Skeletal muscle tissue (tissue), 4 donors: Measurements from ENCODE around the gene TSPAN31. TPM values are rescaled to one million over a fixed set of nuclear protein-coding genes. Genes with fewer than 3 reads are reported as not detected.

Experiments used
- H3K27ac ChIP-seq: one replicate; pipeline ENCODE4 v1.7.0; 2013; ENCODE audit warnings: mild to moderate bottlenecking, low read depth, low read length, inconsistent platforms
- H3K27me3 ChIP-seq, 3 donors: one replicate each; pipeline ENCODE4 v1.7.0; 2013; ENCODE audit warnings: low read length in 3 of 3; ENCODE audit not compliant: control insufficient read depth in 3 of 3, insufficient read depth in 3 of 3
- H3K36me3 ChIP-seq, 3 donors: one replicate each; pipeline ENCODE4 v1.7.0; 2013; ENCODE audit warnings: low read length in 3 of 3; ENCODE audit not compliant: control insufficient read depth in 3 of 3, insufficient read depth in 3 of 3
- H3K4me1 ChIP-seq, 3 donors: one replicate each; pipeline ENCODE4 v1.7.0; 2013; ENCODE audit warnings: low read length in 3 of 3, mild to moderate bottlenecking in 3 of 3; ENCODE audit not compliant: control insufficient read depth in 3 of 3, insufficient read depth in 3 of 3
- H3K4me3 ChIP-seq, 3 donors: one replicate each; pipeline ENCODE4 v1.7.0; 2013; ENCODE audit warnings: low read length in 3 of 3
- H3K9ac ChIP-seq, 3 donors: one replicate each; pipeline ENCODE4 v1.7.0; 2013; ENCODE audit warnings: low read length in 3 of 3, mild to moderate bottlenecking in 3 of 3, moderate library complexity in 2 of 3, low read depth in 1 of 3
- H3K9me3 ChIP-seq, 3 donors: one replicate each; pipeline ENCODE4 v1.7.0; 2013; ENCODE audit warnings: low read length in 3 of 3; ENCODE audit not compliant: control insufficient read depth in 3 of 3
- total RNA-seq: library from RNA; depleted of rRNA; stranded (reverse); fragments of >200 nt; gene quantifications from one replicate; pipeline ENCODE4 v1.2.3, GENCODE V29; 2014
- donor health status: Osteomylitis.

TSPAN31 gene
- total RNA-seq, 1 donor from 2014 or later = 57.9 TPM

GRCh38 chr12:57727758-57728395 is 17.0 kb upstream of the TSPAN31 start:
- Histone ChIP-seq H3K4me1 (peaks cover 15 to 19% (median 18%) of the 10 kb centered on the region in 3 donors), H3K9ac (peak overlapping the region in 1 of 3 donors; percentile 50), H3K27me3 (peaks cover 18 to 60% (median 60%) of the 10 kb centered on the region in 3 donors), H3K27ac (no peak overlapping the region), H3K4me3 (no peak overlapping the region), H3K36me3 (peaks cover 0 to 2% (median 0%) of the 10 kb centered on the region in 3 donors), H3K9me3 (no peaks in the 10 kb centered on the region)

GRCh38 chr12:57729321-57729844 is 15.5 kb upstream of the TSPAN31 start:
- no peaks in the 10 kb centered on the region for H3K9me3 ChIP-seq
- peaks cover 18 to 68% (median 54%) of the 10 kb centered on the region in 3 donors for H3K27me3 ChIP-seq
- no peak overlapping the region for H3K9ac ChIP-seq
- H3K4me3 ChIP-seq = no peak overlapping the region
- H3K27ac ChIP-seq = no peak overlapping the region
- H3K36me3 ChIP-seq = peaks cover 0 to 2% (median 0%) of the 10 kb centered on the region in 3 donors
- peaks cover 15 to 19% (median 18%) of the 10 kb centered on the region in 3 donors for H3K4me1 ChIP-seq

- H3K9ac ChIP-seq = no peak overlapping the region
- no peak overlapping the region for H3K27ac ChIP-seq
- H3K9me3 ChIP-seq = no peaks in the 10 kb centered on the region
- peaks cover 20 to 29% (median 23%) of the 10 kb centered on the region in 3 donors for H3K4me1 ChIP-seq
- H3K4me3 ChIP-seq = no peak overlapping the region
- peaks cover 0 to 2% (median 0%) of the 10 kb centered on the region in 3 donors for H3K36me3 ChIP-seq
- peaks cover 14 to 70% (median 58%) of the 10 kb centered on the region in 3 donors for H3K27me3 ChIP-seq
Measured at GRCh38 chr12:57730336-57731067, 14.3 kb upstream of the TSPAN31 start.

- no peaks in the 10 kb centered on the region for H3K9me3 ChIP-seq
- peaks cover 0 to 2% (median 0%) of the 10 kb centered on the region in 3 donors for H3K36me3 ChIP-seq
- H3K27me3 ChIP-seq = peaks cover 20 to 71% (median 59%) of the 10 kb centered on the region in 3 donors
- no peak overlapping the region for H3K27ac ChIP-seq
- peaks cover 23 to 31% (median 27%) of the 10 kb centered on the region in 3 donors for H3K4me1 ChIP-seq
- no peak overlapping the region for H3K4me3 ChIP-seq
- no peak overlapping the region for H3K9ac ChIP-seq
Measured at GRCh38 chr12:57731411-57732080, 13.3 kb upstream of the TSPAN31 start.

- H3K27me3 ChIP-seq = peaks cover 27 to 71% (median 59%) of the 10 kb centered on the region in 3 donors
- H3K27ac ChIP-seq = no peak overlapping the region
- H3K4me3 ChIP-seq = no peak overlapping the region
- H3K36me3 ChIP-seq = peaks cover 0 to 2% (median 0%) of the 10 kb centered on the region in 3 donors
- H3K9ac ChIP-seq = no peak overlapping the region
- H3K4me1 ChIP-seq = peaks cover 22 to 28% (median 22%) of the 10 kb centered on the region in 3 donors
- no peaks in the 10 kb centered on the region for H3K9me3 ChIP-seq
Measured at GRCh38 chr12:57732270-57732669, 12.6 kb upstream of the TSPAN31 start.

- Histone ChIP-seq H3K27ac (no peak overlapping the region), H3K9me3 (no peaks in the 10 kb centered on the region), H3K4me3 (no peak overlapping the region), H3K4me1 (peaks cover 18 to 24% (median 19%) of the 10 kb centered on the region in 3 donors), H3K36me3 (peaks cover 0 to 2% (median 0%) of the 10 kb centered on the region in 3 donors), H3K27me3 (peaks cover 28 to 71% (median 58%) of the 10 kb centered on the region in 3 donors), H3K9ac (no peak overlapping the region)
Measured at GRCh38 chr12:57732726-57733593, 11.9 kb upstream of the TSPAN31 start.

GRCh38 chr12:57733928-57734327 is 10.9 kb upstream of the TSPAN31 start:
- Histone ChIP-seq H3K36me3 (peaks cover 0 to 2% (median 0%) of the 10 kb centered on the region in 3 donors), H3K4me1 (peaks cover 18 to 24% (median 20%) of the 10 kb centered on the region in 3 donors), H3K9ac (peak overlapping the region in 1 of 3 donors; percentile 3), H3K27ac (no peak overlapping the region), H3K27me3 (peaks cover 34 to 69% (median 53%) of the 10 kb centered on the region in 3 donors), H3K4me3 (no peak overlapping the region), H3K9me3 (no peaks in the 10 kb centered on the region)

GRCh38 chr12:57734591-57734990 is 10.2 kb upstream of the TSPAN31 start:
- Histone ChIP-seq H3K27ac (no peak overlapping the region), H3K9me3 (no peaks in the 10 kb centered on the region), H3K27me3 (peaks cover 41 to 76% (median 59%) of the 10 kb centered on the region in 3 donors), H3K9ac (peak overlapping the region in 1 of 3 donors; percentile 10), H3K4me3 (no peak overlapping the region), H3K4me1 (peaks cover 18 to 27% (median 23%) of the 10 kb centered on the region in 3 donors), H3K36me3 (peaks cover 0 to 2% (median 0%) of the 10 kb centered on the region in 3 donors)
